SKM-1 treated with dmso at 0.1 percent for 144 hours (cell line): Measurements from ENCODE around the gene DSCAM.
"Not testable (repeated sequence)": the region's sequence is repeated elsewhere in the genome, so short reads cannot be mapped to it uniquely, and the experiment has no call there.

Source experiments
- DNase-seq: peaks from one replicate; lab custom pipeline; 2025; ENCODE audit not compliant: unreplicated experiment; lab: John Stamatoyannopoulos, UW

DSCAM gene

GRCh38 chr21:40333731-40334130 lies 513.2 kb downstream of the DSCAM start:
- DNase-seq: no peak

- no peak for DNase-seq
Measured at GRCh38 chr21:40331804-40332203, 515.2 kb downstream of the DSCAM start.

- no peak for DNase-seq
Measured at GRCh38 chr21:40331172-40331571, 515.8 kb downstream of the DSCAM start.

- no peak for DNase-seq
Measured at GRCh38 chr21:40324389-40324788, 522.6 kb downstream of the DSCAM start.

- not testable (repeated sequence) for DNase-seq
Measured at GRCh38 chr21:40320718-40321117, 526.2 kb downstream of the DSCAM start.

- DNase-seq: no peak
Measured at GRCh38 chr21:40318371-40318770, 528.6 kb downstream of the DSCAM start.

- DNase-seq: no peak
Measured at GRCh38 chr21:40316104-40316503, 530.9 kb downstream of the DSCAM start.

- DNase-seq: no peak
Measured at GRCh38 chr21:40315626-40316025, 531.3 kb downstream of the DSCAM start.

- no peak for DNase-seq
Measured at GRCh38 chr21:40313260-40313659, 533.7 kb downstream of the DSCAM start.

GRCh38 chr21:40300300-40300699 lies 546.7 kb downstream of the DSCAM start:
- no peak for DNase-seq

GRCh38 chr21:40299451-40299850 lies 547.5 kb downstream of the DSCAM start:
- no peak for DNase-seq

GRCh38 chr21:40294345-40294744 lies 552.6 kb downstream of the DSCAM start:
- no peak for DNase-seq

- no peak for DNase-seq
Measured at GRCh38 chr21:40291560-40291959, 555.4 kb downstream of the DSCAM start.

GRCh38 chr21:40284409-40284808 lies 562.5 kb downstream of the DSCAM start:
- no peak for DNase-seq

- no peak for DNase-seq
Measured at GRCh38 chr21:40282912-40283886, 563.8 kb downstream of the DSCAM start.

- no peak for DNase-seq
Measured at GRCh38 chr21:40278345-40278744, 568.6 kb downstream of the DSCAM start.

- DNase-seq: no peak
Measured at GRCh38 chr21:40276001-40276400, 571.0 kb downstream of the DSCAM start.

- no peak for DNase-seq
Measured at GRCh38 chr21:40272037-40272436, 574.9 kb downstream of the DSCAM start.

GRCh38 chr21:40271164-40271563 lies 575.8 kb downstream of the DSCAM start:
- no peak for DNase-seq

- DNase-seq: no peak
Measured at GRCh38 chr21:40270047-40270446, 576.9 kb downstream of the DSCAM start.

GRCh38 chr21:40269239-40269638 lies 577.7 kb downstream of the DSCAM start:
- DNase-seq: no peak

GRCh38 chr21:40258456-40258855 lies 588.5 kb downstream of the DSCAM start:
- DNase-seq: not testable (repeated sequence)

- no peak for DNase-seq
Measured at GRCh38 chr21:40257342-40257741, 589.6 kb downstream of the DSCAM start.
